ENCODE results near the gene TAF9B. TPM values are rescaled to one million over a fixed set of nuclear protein-coding genes. Genes with fewer than 3 reads are reported as not detected.
"Not testable (repeated sequence)": the region's sequence is repeated elsewhere in the genome, so short reads cannot be mapped to it uniquely, and the experiment has no call there.

The TAF9B gene
- total RNA-seq, 1 experiment from 2014 or later = 48.2 TPM

DNA sequence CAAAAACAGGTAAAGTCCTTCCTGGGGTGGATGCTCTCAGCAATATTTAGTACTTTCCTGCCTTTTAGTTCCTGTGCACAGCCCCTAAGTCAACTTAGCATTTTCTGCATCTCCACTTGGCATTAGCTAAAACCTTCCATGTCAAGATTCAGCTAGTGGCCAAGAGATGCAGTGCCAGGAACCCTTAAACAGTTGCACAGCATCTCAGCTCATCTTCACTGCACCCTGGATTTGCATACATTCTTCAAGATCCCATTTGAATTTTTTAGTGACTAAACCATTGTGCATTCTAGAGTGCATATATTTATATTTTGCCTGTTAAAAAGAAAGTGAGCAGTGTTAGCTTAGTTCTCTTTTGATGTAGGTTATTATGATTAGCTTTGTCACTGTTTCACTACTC lies 13.7 kb downstream of the TAF9B start:
- peaks cover 38% of the 10 kb centered on the region for H3K36me3 ChIP-seq

DNA sequence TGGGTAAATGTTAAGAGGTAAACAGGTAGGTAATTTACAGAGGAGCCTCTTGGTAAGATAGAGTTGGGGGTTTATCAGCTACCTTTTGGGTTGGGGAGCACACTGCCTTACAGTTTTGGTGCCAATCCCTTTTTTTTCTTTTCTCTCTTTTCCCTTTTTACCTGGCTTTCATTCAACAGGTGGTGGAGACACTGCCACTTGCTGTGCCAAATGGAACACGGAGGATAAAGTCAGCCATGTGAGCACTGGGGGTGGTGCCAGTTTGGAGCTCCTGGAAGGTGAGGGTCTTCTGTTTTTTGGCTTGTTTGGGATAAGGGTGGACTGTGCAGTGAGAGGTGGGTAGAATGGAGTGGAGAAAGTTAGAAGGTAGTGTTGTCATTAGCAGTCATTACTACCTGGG lies 14.3 kb downstream of the TAF9B start:
- H3K9me3 ChIP-seq (replicated peaks) = no peaks in the 10 kb centered on the region
- no peaks in the 10 kb centered on the region for H3K27me3 ChIP-seq
- no peaks in the 10 kb centered on the region for H3K4me1 ChIP-seq
- no peak overlapping the region for H3K4me3 ChIP-seq
- DNase-seq = no peak
- H3K36me3 ChIP-seq = peaks cover 39% of the 10 kb centered on the region
- H3K27ac ChIP-seq = no peak overlapping the region

More for the DNA sequence above, 13.7 kb downstream of the TAF9B start:
- not testable (repeated sequence) for H3K9me3 ChIP-seq (replicated peaks); H3K4me1 ChIP-seq; H3K27me3 ChIP-seq; DNase-seq; H3K27ac ChIP-seq; H3K4me3 ChIP-seq

DNA sequence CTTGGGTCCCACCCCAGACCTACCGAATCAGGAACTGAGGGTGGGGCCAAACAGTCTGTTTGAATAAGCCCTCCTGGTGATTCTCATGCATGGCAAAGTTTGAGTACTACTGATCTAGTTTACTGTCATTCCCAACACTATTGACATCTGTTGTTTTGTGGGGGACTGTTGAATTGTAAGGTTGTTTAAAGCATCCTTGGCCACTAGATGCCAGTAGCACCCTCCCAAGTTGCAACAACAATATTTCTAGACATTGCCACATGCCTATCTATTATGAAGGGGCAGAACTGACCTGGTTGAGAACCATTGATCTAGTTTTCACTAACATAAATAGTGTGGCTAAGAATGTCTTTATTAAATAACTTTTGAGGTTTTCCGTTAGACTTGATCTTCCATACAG lies 15.1 kb downstream of the TAF9B start:
- Histone ChIP-seq H3K27me3 (no peaks in the 10 kb centered on the region), H3K4me1 (no peaks in the 10 kb centered on the region), H3K4me3 (no peak overlapping the region), H3K36me3 (peaks cover 37% of the 10 kb centered on the region), H3K27ac (no peak overlapping the region), H3K9me3 (replicated peaks) (no peaks in the 10 kb centered on the region)
- DNase-seq = no peak

DNA sequence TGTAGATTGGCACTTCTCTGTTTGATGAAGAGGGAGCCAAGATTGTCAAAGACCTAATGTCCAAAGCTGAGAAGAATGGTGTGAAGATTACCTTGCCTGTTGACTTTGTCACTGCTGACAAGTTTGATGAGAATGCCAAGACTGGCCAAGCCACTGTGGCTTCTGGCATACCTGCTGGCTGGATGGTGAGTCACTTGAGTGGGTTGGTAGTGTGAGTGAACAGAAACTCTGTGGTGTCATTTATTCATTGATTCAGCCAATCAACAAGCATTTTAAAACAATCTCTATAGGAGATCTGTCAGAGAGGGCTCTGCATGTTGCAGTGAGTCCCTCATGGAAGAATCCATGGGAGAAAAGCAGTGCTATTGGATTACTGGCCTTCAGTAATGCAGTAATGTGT lies 16.3 kb downstream of the TAF9B start:
- Histone ChIP-seq H3K27ac (no peak overlapping the region), H3K27me3 (no peaks in the 10 kb centered on the region), H3K9me3 (replicated peaks) (no peaks in the 10 kb centered on the region), H3K4me3 (no peak overlapping the region), H3K4me1 (no peaks in the 10 kb centered on the region), H3K36me3 (peaks cover 37% of the 10 kb centered on the region)
- no peak for DNase-seq

DNA sequence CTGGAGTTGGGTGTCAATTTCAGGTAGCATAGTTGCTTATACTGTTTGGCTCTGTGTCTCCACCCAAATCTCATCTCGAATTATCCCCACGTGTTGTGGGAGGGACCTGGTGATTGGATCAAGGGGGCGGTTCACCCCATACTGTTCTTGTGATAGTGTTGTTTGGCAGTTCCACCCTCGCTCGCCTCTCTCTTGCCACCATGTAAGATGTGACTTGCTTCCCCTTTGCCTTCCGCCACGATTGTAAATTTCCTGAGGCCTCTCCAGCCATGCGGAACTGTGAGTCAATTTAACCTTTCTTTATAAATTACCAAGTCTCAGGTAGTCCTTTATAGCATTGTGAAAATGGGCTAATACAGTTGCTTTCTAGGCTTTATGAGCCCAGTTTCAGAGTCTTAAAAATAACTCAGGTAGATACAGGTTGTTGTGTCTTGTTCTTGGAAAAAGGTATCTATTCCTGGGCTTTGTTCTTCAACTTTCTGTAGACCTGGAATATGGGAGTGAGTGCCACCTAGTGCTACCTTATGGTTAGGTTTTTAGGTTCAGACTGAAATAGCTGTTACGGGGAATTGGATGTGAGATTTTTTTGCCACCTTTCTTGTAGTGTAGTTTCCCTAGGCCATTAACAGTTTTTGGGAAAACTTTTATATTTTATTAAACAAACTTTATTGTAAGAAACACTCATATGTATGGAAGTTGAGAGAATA lies 19.8 kb downstream of the TAF9B start:
- no peaks in the 10 kb centered on the region for H3K9me3 ChIP-seq (replicated peaks)
- no peak for DNase-seq
- H3K36me3 ChIP-seq = peaks cover 33% of the 10 kb centered on the region
- H3K4me1 ChIP-seq = no peaks in the 10 kb centered on the region
- H3K4me3 ChIP-seq = no peak overlapping the region
- H3K27me3 ChIP-seq = no peaks in the 10 kb centered on the region
- no peak overlapping the region for H3K27ac ChIP-seq

DNA sequence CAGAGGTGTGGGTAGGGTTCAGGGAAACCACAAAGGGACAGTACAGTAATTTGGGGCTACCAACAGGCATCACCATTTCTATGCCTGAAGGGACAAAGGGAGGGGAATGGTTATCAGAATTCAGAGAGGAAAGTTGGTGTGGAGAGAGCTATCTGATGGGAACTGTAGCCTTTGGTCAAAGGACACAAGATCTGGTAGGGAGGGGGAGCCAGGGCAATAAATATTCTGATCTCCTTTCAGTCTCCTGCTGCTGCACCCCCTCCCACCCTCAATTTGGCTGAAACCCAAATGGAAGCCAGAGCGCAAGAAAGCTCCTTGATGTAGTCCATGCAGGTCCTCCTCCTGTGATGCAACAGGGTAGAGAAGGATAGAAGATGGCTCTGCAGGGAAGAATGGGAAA lies 20.8 kb downstream of the TAF9B start:
- Histone ChIP-seq H3K36me3 (peaks cover 33% of the 10 kb centered on the region), H3K27ac (no peak overlapping the region), H3K4me3 (no peak overlapping the region), H3K27me3 (no peaks in the 10 kb centered on the region), H3K9me3 (replicated peaks) (no peaks in the 10 kb centered on the region), H3K4me1 (no peaks in the 10 kb centered on the region)
- no peak for DNase-seq

DNA sequence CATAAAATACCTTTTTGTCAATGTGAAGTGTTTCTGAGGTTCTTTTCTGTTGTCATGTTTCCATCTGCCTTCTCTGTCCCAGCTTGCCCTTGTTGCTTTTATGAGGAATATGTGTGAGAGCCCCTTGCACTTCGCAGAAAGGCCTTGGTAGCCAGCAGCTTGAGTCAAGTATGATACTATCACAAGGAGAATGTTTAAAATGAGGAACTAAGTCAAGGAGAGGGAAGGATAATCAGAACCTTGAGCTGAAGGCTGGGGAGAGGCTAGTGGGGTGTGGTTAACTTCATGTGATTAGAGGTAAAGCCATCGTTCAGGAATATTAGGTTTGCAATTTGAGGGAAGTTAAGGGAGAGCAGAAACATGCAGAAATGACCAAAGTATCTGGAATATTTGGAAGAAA lies 22.7 kb downstream of the TAF9B start:
- no peak overlapping the region for H3K27ac ChIP-seq
- H3K27me3 ChIP-seq = no peaks in the 10 kb centered on the region
- no peak overlapping the region for H3K4me3 ChIP-seq
- no peaks in the 10 kb centered on the region for H3K9me3 ChIP-seq (replicated peaks)
- no peaks in the 10 kb centered on the region for H3K4me1 ChIP-seq
- H3K36me3 ChIP-seq = peaks cover 34% of the 10 kb centered on the region
- DNase-seq = no peak

DNA sequence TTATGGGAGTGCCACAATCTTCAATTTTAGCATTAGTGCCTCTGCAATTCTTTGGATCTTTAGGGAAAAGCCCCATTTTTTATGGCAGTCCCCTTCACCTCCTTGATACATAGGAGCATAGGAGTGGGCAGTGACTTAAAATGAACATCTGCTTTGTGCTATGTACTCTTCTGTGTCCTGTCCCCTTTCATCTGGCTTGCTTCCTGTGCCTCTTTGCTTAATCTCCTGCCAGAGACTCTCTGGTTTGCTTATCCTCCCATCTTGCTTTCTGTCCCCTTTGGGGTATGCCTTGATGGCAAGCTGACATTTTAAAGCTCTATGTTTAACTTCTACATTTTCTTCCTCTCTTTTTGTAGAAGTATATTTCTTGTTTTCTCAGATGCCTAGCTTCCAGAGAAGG lies 23.1 kb downstream of the TAF9B start:
- Histone ChIP-seq H3K27ac (no peak overlapping the region), H3K36me3 (peaks cover 35% of the 10 kb centered on the region), H3K27me3 (no peaks in the 10 kb centered on the region), H3K4me3 (no peak overlapping the region), H3K9me3 (replicated peaks) (no peaks in the 10 kb centered on the region), H3K4me1 (no peaks in the 10 kb centered on the region)
- DNase-seq = no peak

DNA sequence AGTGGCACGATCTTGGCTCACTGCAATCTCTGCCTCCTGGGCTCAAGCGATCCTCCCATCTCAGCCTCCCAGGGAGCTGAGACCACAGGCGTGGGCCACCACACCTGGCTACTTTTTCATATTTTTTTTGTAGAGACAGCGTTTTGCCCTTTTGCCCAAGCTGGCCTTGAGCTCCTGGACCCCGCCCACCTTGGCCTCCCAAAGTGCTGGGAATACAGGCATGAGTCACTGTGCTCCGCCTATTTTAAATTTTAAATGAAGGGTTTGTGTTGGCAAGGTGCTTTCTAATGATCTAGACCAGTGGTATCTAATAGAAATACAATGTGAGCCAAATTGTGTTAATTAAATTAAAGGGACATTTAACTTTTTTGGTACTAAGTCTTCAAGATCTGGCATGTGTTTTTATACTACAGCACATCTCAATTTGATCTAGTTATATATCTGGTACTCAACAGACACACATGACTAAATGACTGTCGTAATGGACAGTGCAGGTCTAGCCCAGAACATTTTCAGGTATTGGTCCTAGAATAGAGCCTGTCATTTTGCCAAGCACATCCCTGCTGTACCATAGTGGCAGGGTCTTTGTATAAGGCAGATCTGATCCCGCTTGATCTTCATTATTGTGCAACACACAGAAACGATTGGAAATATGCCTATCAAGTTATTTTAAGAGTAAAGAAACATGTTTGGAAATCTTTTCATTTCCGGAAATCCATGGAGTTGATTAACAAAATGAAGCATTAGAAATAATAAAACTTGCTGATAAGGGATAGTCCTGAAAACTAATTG lies 28.1 kb downstream of the TAF9B start:
- Histone ChIP-seq H3K36me3 (peaks cover 21% of the 10 kb centered on the region), H3K27ac (no peak overlapping the region), H3K9me3 (replicated peaks) (no peaks in the 10 kb centered on the region), H3K4me3 (no peak overlapping the region), H3K4me1 (no peaks in the 10 kb centered on the region), H3K27me3 (no peaks in the 10 kb centered on the region)
- no peak for DNase-seq

DNA sequence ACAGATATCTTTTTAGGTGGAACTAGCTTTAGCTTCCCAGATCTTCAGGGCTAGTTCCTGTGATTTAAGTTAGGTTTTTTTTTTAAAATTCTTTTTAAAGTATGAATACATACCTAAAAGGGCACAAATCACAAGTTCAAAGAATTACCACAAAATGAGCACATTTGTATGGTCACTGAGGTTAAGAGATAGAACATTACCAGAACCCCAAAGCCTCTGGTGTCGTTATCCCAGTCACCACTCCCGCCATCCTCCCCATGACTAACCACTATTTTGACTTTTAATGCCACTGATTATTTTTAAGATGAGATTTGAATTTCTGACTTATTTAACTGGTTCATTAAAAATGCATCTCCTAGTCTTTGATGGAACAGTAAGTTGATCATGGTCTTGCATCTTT lies 30.0 kb downstream of the TAF9B start:
- no peak for DNase-seq
- Histone ChIP-seq H3K9me3 (replicated peaks) (no peaks in the 10 kb centered on the region), H3K4me3 (no peak overlapping the region), H3K27me3 (no peaks in the 10 kb centered on the region), H3K36me3 (peaks cover 19% of the 10 kb centered on the region), H3K27ac (no peak overlapping the region), H3K4me1 (no peaks in the 10 kb centered on the region)

DNA sequence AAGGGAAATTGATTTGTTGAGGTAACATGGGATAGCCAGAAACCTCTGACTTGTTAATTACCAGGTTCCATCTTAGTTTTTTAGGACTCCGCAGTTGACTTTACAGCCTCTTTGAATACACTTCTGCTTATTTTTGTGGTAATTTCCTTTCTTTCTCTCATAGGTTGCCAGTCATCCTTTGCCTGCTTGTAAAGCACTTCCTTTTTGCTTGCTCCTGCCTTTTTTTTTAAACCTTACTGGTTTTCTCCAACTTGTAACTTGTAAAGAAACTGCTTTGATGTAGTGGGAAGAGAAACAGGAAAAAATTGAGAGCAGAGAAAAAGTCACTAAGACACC lies 32.8 kb downstream of the TAF9B start:
- no peak overlapping the region for H3K27ac ChIP-seq

DNA sequence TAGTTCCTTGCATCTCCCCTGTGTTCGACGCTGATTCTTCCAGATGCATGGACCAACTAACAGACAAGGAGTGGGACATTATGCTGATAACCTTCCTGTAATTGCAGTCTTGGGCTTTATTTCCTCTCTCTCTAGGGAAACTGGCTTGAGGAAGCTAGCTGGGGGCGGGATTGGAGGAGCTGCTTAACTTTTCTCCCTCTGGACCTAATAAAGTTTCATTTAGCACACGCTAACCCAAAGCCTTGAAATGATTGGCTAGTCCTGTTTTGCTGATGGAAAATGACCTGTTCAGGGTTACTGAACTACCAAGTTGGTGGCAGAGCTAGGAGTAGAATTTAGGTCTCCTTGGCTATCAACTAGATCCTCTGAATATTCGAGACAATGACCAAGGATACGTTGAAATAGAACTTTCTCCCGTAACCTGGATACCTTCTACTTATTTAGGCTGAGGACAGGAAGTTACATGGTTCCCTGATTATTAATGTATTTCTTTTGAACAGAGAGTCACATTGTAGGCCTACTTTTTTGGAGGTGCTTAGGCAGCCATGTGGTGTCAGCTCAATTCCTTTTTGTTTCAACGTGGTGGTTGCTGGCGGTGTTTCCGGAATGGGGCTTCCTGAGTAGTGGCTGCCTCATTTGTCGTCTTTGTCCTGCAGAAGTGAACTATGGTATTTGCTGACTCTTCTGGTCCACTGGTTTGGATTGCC lies 33.4 kb downstream of the TAF9B start:
- no peaks in the 10 kb centered on the region for H3K9me3 ChIP-seq (replicated peaks)
- DNase-seq = no peak
- no peak overlapping the region for H3K4me3 ChIP-seq

More for the DNA sequence above, 32.8 kb downstream of the TAF9B start:
- H3K4me3 ChIP-seq = no peak overlapping the region
- no peaks in the 10 kb centered on the region for H3K9me3 ChIP-seq (replicated peaks)
- H3K36me3 ChIP-seq = peaks cover 7% of the 10 kb centered on the region; the same call in 1 of the 2 replicates
- no peak for DNase-seq
- H3K27me3 ChIP-seq = no peaks in the 10 kb centered on the region
- no peaks in the 10 kb centered on the region for H3K4me1 ChIP-seq

DNA sequence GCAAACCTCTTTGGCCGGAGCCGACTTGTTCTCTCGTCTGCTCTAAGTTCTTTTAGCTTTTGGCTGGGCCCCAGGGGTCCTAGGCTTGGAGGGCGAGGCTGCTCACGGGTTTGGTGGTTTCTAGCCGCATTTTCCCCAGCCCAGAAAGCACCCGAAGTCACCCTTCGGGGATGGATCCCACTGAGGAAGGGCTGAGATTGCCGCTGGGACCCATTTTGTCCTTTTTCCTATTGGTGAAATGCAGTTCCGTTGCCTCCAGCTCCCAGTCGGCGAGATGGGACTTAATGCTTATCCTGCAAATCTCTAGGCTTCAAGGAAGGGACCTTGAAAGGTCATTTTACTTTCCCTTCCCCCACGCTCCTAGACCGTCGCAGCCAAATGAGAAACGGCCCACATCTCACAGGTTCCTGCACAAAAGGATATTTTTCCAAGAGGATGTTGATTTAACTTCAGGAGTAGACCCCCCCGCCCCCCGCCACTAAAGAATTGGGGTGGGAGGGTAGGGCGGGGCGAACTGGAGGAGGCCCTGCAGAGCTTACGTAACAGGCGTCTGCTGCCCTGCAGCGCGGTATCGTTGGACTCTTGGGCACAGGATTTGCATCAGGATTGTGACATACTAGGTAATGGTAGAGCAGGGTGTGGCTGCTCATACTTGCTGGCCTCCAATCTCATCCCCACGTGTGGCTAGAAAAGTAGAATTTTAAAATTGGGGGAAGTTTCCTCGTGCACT lies 34.8 kb downstream of the TAF9B start:
- DNase-seq = peak; percentile 6 to 15
- Histone ChIP-seq H3K4me3 (peak overlapping the region; percentile 82), H3K27ac (peak overlapping the region; percentile 77), H3K27me3 (no peaks in the 10 kb centered on the region), H3K4me1 (no peaks in the 10 kb centered on the region), H3K36me3 (no peaks in the 10 kb centered on the region), H3K9me3 (replicated peaks) (no peaks in the 10 kb centered on the region)

More for the DNA sequence above, 33.4 kb downstream of the TAF9B start:
- Histone ChIP-seq H3K27ac (no peak overlapping the region), H3K27me3 (no peaks in the 10 kb centered on the region), H3K36me3 (peaks cover 2% of the 10 kb centered on the region; the same call in 1 of the 2 replicates), H3K4me1 (no peaks in the 10 kb centered on the region)

DNA sequence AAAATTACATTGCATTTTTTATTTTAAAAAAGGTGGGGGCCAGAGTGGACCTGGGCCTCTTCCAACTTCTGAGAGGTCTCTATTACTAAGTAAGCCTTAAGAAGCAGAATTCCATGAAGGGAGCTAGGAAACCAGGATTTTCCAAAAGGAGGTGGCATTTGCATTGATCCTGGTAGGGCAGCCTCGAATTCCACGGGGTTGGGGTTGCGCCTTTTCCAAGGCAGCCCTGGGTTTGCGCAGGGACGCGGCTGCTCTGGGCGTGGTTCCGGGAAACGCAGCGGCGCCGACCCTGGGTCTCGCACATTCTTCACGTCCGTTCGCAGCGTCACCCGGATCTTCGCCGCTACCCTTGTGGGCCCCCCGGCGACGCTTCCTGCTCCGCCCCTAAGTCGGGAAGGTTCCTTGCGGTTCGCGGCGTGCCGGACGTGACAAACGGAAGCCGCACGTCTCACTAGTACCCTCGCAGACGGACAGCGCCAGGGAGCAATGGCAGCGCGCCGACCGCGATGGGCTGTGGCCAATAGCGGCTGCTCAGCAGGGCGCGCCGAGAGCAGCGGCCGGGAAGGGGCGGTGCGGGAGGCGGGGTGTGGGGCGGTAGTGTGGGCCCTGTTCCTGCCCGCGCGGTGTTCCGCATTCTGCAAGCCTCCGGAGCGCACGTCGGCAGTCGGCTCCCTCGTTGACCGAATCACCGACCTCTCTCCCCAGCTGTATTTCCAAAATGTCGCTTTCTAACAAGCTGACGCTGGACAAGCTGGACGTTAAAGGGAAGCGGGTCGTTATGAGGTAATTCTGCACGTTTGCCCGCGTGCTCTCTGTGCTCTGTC lies 35.6 kb downstream of the TAF9B start, which contains the start of gene PGK1:
Gene PGK1, plus strand, starts transcription at position 626 of the 824 bp plus-strand sequence. Its CDS starts 93 bp downstream, at position 719.
- Histone ChIP-seq H3K36me3 (no peaks in the 10 kb centered on the region), H3K27me3 (no peaks in the 10 kb centered on the region), H3K27ac (peak within 1 kb of the TSS; percentile 77), H3K4me1 (no peaks in the 10 kb centered on the region), H3K4me3 (peak within 1 kb of the TSS; percentile 82), H3K9me3 (replicated peaks) (no peaks in the 10 kb centered on the region)
- DNase-seq = peak; percentile 93 to 94
